Measurements from ENCODE around the gene TF. TPM values are rescaled to one million over a fixed set of nuclear protein-coding genes. Genes with fewer than 3 reads are reported as not detected.

TF gene
- total RNA-seq, 1 experiment from 2014 or later: under 0.01 TPM

DNA sequence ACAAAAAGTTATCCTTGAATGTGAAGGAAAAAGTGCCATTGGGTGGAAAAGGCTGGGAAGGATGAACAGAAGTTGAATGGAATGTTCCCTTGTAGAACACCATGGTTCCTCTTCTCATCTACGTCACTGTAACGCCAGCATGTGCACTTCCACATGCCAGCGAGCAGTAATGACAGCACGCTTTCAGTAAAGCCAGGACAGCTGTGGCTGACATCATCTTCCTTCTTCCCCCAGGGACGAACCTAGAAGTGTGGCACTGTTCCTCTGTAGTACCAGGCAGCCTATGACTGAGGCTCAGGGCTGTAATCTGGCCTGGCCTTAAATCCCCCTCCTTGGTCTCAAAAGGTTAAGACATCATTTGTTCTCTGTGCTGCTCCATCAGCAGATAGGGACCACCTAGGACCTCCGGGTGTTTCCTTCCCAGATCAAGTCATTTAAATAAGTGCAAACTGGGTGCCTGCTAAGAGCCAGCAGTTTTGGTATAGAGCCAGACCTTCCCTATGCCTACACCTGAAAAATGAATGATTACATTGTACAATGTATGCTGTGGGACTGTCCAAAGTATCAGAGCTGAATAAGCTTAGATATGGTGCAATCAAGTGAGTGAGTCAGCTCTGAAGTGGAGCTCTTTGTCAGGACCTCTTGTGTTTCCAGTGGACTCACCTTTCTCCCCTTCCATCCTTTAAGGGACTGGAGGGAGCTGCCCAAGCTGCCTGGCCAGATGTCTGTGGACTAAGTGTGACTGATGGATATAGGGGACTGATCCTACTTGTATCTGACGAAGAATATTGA is 53.8 kb downstream of the TF start:
- Histone ChIP-seq H3K4me1 (peaks cover 20% of the 10 kb centered on the region), H3K36me3 (no peaks in the 10 kb centered on the region), H3K9me3 (replicated peaks) (no peaks in the 10 kb centered on the region), H3K27me3 (no peaks in the 10 kb centered on the region), H3K27ac (no peak overlapping the region), H3K4me3 (no peak overlapping the region)
- DNase-seq: peak; percentile 80 to 88

GRCh38 chr3:133803469-133803868 is 57.3 kb downstream of the TF start:
- no peak overlapping the region for H3K27ac ChIP-seq
- H3K9me3 ChIP-seq (replicated peaks): no peaks in the 10 kb centered on the region
- no peaks in the 10 kb centered on the region for H3K27me3 ChIP-seq

DNA sequence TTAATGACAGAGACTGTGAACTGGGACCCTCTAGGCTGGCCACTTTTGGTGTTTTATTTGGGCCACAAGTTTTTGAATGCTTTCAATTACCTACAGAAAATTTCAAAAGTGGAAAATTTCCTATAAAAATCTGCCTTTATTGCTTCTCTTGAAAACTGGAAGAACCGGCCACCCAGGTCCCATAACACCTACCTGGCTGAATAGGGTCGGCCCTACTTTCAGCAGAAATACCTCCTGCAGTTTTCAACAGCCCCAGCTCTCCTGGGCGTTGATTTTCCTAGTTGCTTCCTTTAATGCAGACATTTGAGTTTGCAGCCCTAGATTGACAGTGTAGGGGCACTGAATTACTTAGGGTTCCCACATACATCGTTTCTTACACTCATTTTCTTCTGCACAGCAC is 58.7 kb downstream of the TF start:
- H3K27me3 ChIP-seq: no peaks in the 10 kb centered on the region
- H3K4me3 ChIP-seq: peak overlapping the region; percentile 92
- peaks cover 6% of the 10 kb centered on the region for H3K4me1 ChIP-seq
- peaks cover 18% of the 10 kb centered on the region; the same call in 1 of the 2 replicates for H3K36me3 ChIP-seq
- no peak overlapping the region for H3K27ac ChIP-seq
- DNase-seq: no peak
- no peaks in the 10 kb centered on the region for H3K9me3 ChIP-seq (replicated peaks)

More at GRCh38 chr3:133803469-133803868, 57.3 kb downstream of the TF start:
- Histone ChIP-seq H3K4me1 (peaks cover 11% of the 10 kb centered on the region), H3K36me3 (peaks cover 10% of the 10 kb centered on the region; the same call in 1 of the 2 replicates), H3K4me3 (no peak overlapping the region)
- DNase-seq: no peak

GRCh38 chr3:133805384-133805701 is 59.1 kb downstream of the TF start:
- no peaks in the 10 kb centered on the region for H3K9me3 ChIP-seq (replicated peaks)
- peaks cover 1% of the 10 kb centered on the region for H3K4me1 ChIP-seq
- H3K27ac ChIP-seq: no peak overlapping the region
- no peak for DNase-seq
- H3K36me3 ChIP-seq: peaks cover 18% of the 10 kb centered on the region; the same call in 1 of the 2 replicates
- H3K27me3 ChIP-seq: no peaks in the 10 kb centered on the region
- H3K4me3 ChIP-seq: peak overlapping the region; percentile 92

DNA sequence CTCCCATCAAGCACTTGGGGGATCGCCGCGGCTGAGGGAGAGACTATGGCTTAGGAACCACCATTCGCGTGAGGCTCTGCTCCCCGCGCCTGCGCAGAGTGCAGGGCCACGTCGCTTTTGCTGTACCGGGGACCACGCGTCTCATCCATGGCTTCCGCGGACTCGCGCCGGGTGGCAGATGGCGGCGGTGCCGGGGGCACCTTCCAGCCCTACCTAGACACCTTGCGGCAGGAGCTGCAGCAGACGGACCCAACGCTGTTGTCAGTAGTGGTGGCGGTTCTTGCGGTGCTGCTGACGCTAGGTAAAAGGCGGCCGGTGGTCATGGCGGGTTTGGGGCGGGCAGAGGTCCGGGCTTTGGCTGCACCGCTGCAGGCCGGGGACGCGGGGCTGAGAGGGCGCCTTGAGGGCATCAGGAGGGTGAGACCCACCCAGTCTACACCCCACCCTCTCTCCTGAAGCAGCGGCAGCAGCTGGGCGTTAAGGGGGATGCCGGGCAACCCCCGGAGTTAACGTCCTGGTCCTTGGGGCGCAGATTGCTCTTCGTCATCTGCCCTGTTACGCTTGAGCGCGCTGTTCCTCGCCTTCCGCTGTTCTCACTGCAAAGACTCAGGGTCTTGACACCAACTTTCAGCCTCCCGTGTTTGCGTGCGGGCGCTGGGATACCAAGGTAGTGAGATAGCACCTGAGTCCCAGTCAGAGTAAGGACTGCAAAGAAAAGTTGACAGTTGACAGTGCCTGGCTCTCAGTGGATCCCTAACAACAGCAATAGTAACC is 59.7 kb downstream of the TF start, which contains the start of gene SRPRB:
Gene SRPRB, plus strand, starts transcription at position 114 of the 774 bp plus-strand sequence. Its CDS starts 34 bp downstream, at position 148.
- H3K9me3 ChIP-seq (replicated peaks): no peaks in the 10 kb centered on the region
- no peaks in the 10 kb centered on the region for H3K4me1 ChIP-seq
- H3K27me3 ChIP-seq: no peaks in the 10 kb centered on the region
- peak within 1 kb of the TSS; percentile 92 for H3K4me3 ChIP-seq
- DNase-seq: peak; percentile 94 to 96
- H3K36me3 ChIP-seq: peaks cover 22% of the 10 kb centered on the region
- H3K27ac ChIP-seq: peak within 1 kb of the TSS; percentile 41

DNA sequence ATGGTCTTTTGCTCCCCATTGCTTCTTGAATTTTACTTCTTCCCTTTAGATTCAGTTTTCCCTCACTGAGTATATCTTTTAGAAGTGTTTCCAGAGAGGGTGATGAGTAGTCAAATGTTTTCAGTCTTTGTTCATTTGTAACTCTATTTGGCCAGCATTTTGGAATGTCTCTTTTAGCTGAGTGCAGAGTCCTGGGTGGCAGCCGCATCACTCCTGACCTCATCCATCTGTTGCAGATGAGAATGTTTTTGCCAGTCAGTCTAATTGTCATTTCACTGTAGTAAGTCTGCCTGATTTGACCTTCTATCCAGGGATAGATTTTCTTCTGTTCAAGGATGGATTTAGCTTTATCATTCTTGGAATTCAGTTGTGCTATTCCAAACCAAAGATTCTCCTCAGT is 66.7 kb downstream of the TF start:
- no peak for DNase-seq
- no peak overlapping the region for H3K4me3 ChIP-seq
- no peaks in the 10 kb centered on the region for H3K27me3 ChIP-seq

DNA sequence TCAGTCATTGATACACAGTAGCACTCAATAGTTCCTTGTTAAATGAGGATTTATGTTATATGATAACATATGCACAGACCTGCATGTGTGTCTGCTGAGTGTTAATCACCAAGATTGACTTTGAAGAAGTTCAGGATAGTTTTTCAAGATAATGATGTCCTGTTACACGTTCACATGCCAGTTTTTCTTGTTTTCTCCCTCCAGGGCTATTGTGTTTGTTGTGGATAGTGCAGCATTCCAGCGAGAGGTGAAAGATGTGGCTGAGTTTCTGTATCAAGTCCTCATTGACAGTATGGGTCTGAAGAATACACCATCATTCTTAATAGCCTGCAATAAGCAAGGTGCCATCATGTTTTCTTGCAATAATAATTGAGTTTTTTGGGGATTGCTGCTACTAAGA is 69.2 kb downstream of the TF start:
- Histone ChIP-seq H3K36me3 (peaks cover 58% of the 10 kb centered on the region), H3K9me3 (replicated peaks) (no peaks in the 10 kb centered on the region), H3K27ac (no peak overlapping the region), H3K4me3 (no peak overlapping the region), H3K4me1 (no peaks in the 10 kb centered on the region), H3K27me3 (no peaks in the 10 kb centered on the region)
- DNase-seq: no peak

More for the DNA sequence above, 66.7 kb downstream of the TF start:
- Histone ChIP-seq H3K4me1 (no peaks in the 10 kb centered on the region), H3K9me3 (replicated peaks) (no peaks in the 10 kb centered on the region), H3K27ac (no peak overlapping the region), H3K36me3 (peaks cover 55% of the 10 kb centered on the region)

- H3K4me3 ChIP-seq: no peak overlapping the region
- H3K27me3 ChIP-seq: no peaks in the 10 kb centered on the region
- H3K27ac ChIP-seq: no peak overlapping the region
- H3K36me3 ChIP-seq: peaks cover 56% of the 10 kb centered on the region
- no peaks in the 10 kb centered on the region for H3K9me3 ChIP-seq (replicated peaks)
- no peak for DNase-seq
- no peaks in the 10 kb centered on the region for H3K4me1 ChIP-seq
These were observed 73.9 kb downstream of the TF start for GRCh38 chr3:133820129-133820528.

GRCh38 chr3:133820889-133821675 is 74.9 kb downstream of the TF start:
- H3K9me3 ChIP-seq (replicated peaks): no peaks in the 10 kb centered on the region
- no peak overlapping the region for H3K4me3 ChIP-seq
- no peak overlapping the region for H3K27ac ChIP-seq
- DNase-seq: no peak
- H3K36me3 ChIP-seq: peaks cover 53% of the 10 kb centered on the region
- H3K4me1 ChIP-seq: no peaks in the 10 kb centered on the region
- H3K27me3 ChIP-seq: no peaks in the 10 kb centered on the region

DNA sequence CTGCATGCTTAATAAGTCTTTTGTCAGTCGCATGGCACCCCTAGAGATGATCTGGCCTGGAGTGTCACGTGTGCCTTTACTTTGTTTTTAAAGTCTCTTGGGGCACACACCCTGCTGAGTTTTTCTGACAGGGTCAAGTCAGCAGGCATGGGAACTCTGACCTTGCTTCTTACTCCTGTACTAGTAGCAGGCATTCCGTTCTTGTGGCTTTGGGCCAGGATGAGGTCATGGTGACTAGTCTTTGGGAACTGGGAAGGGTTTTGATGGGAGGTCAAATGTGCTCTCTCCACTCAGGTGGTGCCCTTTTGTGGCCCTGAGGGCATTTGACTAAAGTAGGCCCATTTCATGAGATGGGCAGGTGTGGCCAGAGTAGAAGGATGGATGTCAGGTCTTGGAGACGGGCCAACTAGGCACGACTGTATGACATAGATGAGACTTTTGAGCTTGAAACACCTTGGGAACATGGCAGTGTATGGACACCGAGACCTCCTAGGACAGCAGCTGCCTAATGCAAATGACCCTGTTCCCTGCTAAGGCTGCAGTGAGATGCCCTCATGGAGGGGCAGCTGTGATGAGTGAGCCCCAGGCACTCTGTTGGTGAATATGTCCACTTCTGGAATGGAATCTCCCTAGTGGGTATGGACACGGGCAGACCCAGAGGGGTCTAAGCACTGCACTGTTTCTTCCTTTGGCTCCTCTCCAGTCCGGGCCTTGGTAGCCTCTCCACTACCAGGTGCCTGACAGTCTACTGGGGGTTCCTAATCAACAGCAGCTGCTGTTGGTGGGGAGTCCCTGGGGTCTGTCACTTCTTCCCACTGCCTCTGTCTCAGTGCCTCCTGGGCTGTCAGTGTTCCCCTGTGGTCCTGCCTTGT is 75.8 kb downstream of the TF start:
- peak; percentile 66 to 68 for DNase-seq
- peaks cover 44% of the 10 kb centered on the region for H3K36me3 ChIP-seq
- no peak overlapping the region for H3K4me3 ChIP-seq
- H3K4me1 ChIP-seq: no peaks in the 10 kb centered on the region
- no peak overlapping the region for H3K27ac ChIP-seq
- no peaks in the 10 kb centered on the region for H3K9me3 ChIP-seq (replicated peaks)
- H3K27me3 ChIP-seq: no peaks in the 10 kb centered on the region

DNA sequence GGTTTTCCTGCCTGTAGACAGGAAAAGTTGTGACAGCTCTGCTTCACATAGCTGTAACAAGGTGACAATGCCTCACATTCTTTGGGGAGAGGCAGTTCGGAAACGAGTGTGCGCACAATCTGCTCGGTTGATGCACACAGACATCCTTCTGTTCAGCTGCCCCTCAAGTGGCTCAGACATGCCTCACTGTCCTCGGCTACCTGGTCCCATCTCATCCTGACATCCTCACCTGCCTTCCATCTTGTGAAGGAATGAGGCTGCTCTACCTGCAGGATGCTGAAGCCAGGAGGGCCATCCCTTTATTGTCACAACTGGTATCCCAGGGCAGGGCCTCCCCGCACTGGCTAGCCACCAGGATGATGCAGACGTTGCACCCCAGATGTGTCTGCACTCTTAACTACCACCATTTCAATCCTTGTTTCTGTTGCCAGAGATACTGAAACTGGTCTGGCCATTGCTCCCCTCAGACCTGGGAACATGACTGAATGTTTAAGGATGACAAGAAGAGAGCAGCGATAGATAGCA is 78.8 kb downstream of the TF start:
- Histone ChIP-seq H3K9me3 (replicated peaks) (no peaks in the 10 kb centered on the region), H3K36me3 (peaks cover 29% of the 10 kb centered on the region), H3K4me1 (no peaks in the 10 kb centered on the region), H3K4me3 (no peak overlapping the region), H3K27me3 (no peaks in the 10 kb centered on the region), H3K27ac (no peak overlapping the region)
- no peak for DNase-seq

DNA sequence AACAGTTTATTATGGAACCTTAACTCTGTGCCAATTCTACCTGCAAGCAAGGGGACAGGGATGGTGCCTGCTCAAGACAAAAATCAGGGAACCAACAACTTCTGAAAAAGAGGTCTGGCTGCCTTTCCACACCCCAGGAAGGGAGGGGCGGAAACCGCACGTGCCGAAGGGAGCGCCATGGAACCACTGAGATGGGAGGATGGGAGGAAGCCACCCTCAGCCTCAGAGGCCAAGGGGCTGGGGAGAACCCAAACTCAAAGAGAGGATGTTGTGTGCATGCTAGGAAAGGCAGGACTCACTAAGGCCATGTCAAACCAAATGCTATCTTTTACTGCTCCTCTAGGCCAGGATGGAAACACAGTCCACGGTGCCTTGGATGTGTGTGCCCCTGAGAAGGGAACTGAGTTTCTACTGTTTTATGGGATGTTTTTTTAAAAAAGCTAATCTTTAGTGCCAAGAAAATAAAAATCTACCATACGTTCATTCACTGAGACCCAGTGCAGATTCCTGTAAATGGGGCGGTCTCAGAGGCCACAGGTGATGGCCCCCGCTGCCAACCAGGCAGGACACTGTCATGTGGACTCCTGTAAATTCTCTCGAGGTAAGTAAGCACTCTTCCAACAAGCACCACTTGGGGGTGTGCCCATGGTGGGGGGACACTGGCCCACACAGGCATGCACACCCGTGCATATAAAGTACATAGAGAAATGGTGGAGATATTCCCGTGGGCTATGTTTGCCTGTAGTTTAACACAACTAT is 80.0 kb downstream of the TF start:
- Histone ChIP-seq H3K27ac (no peak overlapping the region), H3K4me1 (no peaks in the 10 kb centered on the region), H3K36me3 (peaks cover 20% of the 10 kb centered on the region), H3K9me3 (replicated peaks) (no peaks in the 10 kb centered on the region), H3K27me3 (no peaks in the 10 kb centered on the region), H3K4me3 (no peak overlapping the region)
- no peak for DNase-seq

DNA sequence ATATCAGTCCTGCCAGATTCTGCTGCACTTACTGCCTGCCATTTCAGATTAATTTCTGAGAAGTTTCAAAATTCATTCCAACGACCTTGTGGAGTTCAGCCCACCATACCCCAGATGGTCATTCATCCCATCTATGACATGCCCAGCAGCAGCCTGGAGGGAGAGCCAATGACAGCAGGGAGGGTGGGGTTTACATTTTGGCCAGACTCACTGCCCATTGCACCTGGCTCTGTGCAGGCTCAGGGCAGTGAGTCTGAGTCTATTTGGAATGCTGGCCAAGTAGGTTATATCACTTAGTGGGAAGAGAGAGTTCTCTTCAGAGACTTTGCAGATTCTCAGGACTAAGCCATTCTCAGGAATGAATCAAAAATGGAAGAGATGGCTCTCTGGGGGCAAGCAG is 80.9 kb downstream of the TF start:
- no peak overlapping the region for H3K27ac ChIP-seq
- DNase-seq: no peak
- H3K36me3 ChIP-seq: peaks cover 13% of the 10 kb centered on the region
- H3K4me1 ChIP-seq: no peaks in the 10 kb centered on the region
- H3K9me3 ChIP-seq (replicated peaks): no peaks in the 10 kb centered on the region
- no peak overlapping the region for H3K4me3 ChIP-seq
- H3K27me3 ChIP-seq: no peaks in the 10 kb centered on the region
